Activated T-helper 2 cell treated with anti-CD3 and anti-CD28 coated beads, Interferon-gamma antibody, Interleukin-2, Interleukin-4, amounts not matched to agents 10 μg/mL and 5 μg/mL and 100 μg/mL, durations not matched to agents 14 hours and 24 hours and 36 hours (primary cell): Measurements from ENCODE around the gene SYVN1. TPM values are rescaled to one million over a fixed set of nuclear protein-coding genes. Genes with fewer than 3 reads are reported as not detected.
"Not testable (repeated sequence)": the region's sequence is repeated elsewhere in the genome, so short reads cannot be mapped to it uniquely, and the experiment has no call there.

Experiments used
- DNase-seq: peaks from one replicate; pipeline ENCODE4 v3.0.0; 2021; ENCODE audit warnings: low spot score
- H3K27ac Mint-ChIP-seq: one replicate; pipeline ENCODE4 v1.8.0; 2021; ENCODE audit warnings: mixed read lengths
- H3K27me3 Mint-ChIP-seq: one replicate; pipeline ENCODE4 v1.8.0; 2021; ENCODE audit warnings: low read depth, mixed read lengths
- H3K36me3 Mint-ChIP-seq: one replicate; pipeline ENCODE4 v1.8.0; 2021; ENCODE audit warnings: low read depth, mixed read lengths
- H3K4me1 Mint-ChIP-seq: one replicate; pipeline ENCODE4 v1.8.0; 2021; ENCODE audit warnings: low read depth, mixed read lengths
- H3K4me3 Mint-ChIP-seq: one replicate; pipeline ENCODE4 v1.8.0; 2021; ENCODE audit warnings: low read depth, mild to moderate bottlenecking, moderate library complexity, mixed read lengths
- H3K9me3 Mint-ChIP-seq: one replicate; pipeline ENCODE4 v1.8.0; 2021; ENCODE audit warnings: mixed read lengths
- intact Hi-C: fragments of 100-400 bp; cut with micrococcal nuclease; formaldehyde crosslinking; loops from one replicate; pipeline ENCODE4 v1.15.1; 2023
- total RNA-seq: library from RNA; stranded (reverse); gene quantifications from 2 replicates; pipeline ENCODE4 v1.2.3, GENCODE V29; 2022

Gene SYVN1
- 40.1 and 42.2 TPM in 2 replicates for total RNA-seq

DNA sequence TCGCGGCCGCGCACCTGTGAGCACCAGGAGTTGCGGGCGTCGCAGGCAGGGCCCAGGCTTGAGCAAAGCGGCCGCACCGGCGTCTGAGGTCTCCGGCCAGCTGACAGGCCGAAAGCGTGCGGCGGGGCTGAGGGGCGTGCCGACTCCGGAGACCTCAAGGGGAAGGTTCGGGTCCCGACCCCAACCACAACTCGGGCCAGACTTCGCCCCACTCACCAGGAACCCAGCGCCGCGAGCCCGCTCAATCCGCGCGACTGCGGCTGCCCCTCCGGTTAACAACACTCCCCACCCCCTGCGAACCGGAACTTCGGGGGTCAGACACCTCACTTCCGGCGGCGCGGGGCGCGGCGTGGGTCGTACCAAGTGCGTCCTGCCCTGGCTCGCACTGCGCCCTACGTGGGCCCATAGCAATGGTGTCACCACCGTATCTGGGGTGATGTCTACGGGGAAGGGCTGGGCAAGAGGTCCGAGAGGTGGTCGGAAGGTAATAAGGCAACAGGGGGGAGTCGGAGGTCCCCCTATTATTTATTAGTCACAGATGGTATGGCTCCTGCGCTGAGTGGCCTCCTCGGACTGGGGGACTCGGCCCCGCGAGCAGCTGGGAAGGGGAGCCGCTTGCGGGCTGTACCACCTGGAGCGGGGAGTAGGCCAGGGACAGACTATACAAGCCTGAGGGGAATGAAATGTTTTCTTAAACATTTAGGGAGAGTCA lies at the start of gene SYVN1:
TSS of gene SYVN1 (minus strand) at position 280 of the 712 bp plus-strand sequence. CDS start 918 bp downstream, outside the sequence.
- Mint-ChIP-seq H3K4me1 (peaks cover 26% of the 10 kb centered on the region), H3K4me3 (peak within 1 kb of the TSS; percentile 96), H3K36me3 (peaks cover 32% of the 10 kb centered on the region), H3K9me3 (no peaks in the 10 kb centered on the region), H3K27me3 (no peaks in the 10 kb centered on the region), H3K27ac (peak within 1 kb of the TSS; percentile 99)
- DNase-seq = peak; percentile 90
- intact Hi-C loops = loop anchor here (2.0 to 5.0 kb wide), 3 partner anchors 18 to 128 kb away; partner anchors contain the start of genes CAPN1, POLA2 and ZNHIT2

DNA sequence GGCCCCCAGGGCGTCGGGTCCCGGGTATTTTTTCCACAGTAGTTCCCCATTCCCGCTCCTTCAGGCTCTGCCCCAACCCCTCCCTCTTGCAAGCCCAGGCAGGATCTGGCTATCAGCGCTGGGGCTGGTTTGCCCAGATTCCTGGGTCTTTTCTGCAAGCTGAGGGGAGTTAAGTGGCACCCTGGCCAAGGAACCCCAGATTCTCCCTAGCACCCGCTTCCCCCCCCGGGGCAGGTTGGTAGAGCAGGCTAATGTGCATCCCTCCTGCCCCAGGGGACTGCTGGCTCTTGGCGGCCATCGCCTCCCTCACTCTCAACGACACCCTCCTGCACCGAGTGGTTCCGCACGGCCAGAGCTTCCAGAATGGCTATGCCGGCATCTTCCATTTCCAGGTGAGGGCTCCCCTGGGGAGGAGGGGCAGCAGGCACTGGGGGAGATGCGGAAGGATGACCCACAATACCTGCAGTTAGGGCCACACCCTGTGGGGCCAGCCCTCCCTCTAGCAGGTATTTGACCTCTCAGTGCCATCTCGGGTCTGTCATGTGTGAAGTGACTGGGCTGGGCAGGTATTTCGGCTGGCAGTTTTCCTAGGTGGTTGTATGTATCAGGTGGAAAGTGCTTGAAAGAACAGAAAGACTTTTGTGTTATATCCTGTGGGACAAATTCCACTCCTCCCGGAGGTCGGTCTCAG lies 49.0 kb upstream of the SYVN1 start:
- peak overlapping the region; percentile 63 for H3K4me3 Mint-ChIP-seq
- H3K27ac Mint-ChIP-seq = peak overlapping the region; percentile 33
- peaks cover 2% of the 10 kb centered on the region for H3K27me3 Mint-ChIP-seq
- intact Hi-C loops = no loop called here
- no peaks in the 10 kb centered on the region for H3K9me3 Mint-ChIP-seq
- H3K36me3 Mint-ChIP-seq = peaks cover 24% of the 10 kb centered on the region
- no peak for DNase-seq
- H3K4me1 Mint-ChIP-seq = peaks cover 12% of the 10 kb centered on the region

DNA sequence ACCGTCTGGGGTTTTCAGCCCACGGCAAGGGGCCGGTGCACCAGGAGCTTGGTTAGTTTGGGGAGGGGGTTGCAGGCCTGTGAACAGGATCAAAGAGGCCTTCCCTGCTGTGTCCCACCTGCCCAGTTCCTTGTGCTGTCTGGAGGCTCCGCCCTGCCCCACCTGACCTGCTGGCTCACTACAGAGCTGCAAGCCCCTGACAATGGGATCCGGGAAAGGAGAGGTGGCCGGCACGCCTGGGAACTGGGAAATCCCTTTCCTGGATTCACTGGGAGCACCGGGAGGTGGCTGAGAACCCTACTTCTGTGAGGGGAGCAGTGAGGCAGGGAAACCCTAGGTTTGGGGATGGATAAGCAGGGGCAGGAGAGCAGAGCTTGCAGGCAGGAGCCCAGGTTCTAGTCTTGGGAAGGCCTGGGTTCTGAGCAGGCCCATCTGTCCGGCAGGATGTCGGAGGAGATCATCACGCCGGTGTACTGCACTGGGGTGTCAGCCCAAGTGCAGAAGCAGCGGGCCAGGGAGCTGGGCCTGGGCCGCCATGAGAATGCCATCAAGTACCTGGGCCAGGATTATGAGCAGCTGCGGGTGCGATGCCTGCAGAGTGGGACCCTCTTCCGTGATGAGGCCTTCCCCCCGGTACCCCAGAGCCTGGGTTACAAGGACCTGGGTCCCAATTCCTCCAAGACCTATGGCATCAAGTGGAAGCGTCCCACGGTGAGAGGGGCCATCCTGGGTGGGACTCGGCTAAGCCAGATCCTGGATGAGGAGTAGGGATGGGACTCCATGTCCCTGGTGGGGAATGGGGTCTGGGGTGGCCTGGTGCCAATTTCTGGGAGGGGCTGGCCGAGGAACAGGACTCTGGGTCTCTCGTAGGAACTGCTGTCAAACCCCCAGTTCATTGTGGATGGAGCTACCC lies 48.2 kb upstream of the SYVN1 start:
- Mint-ChIP-seq H3K4me1 (peaks cover 12% of the 10 kb centered on the region), H3K27me3 (peaks cover 2% of the 10 kb centered on the region), H3K4me3 (peak overlapping the region; percentile 94), H3K36me3 (peaks cover 24% of the 10 kb centered on the region), H3K27ac (no peak overlapping the region), H3K9me3 (no peaks in the 10 kb centered on the region)
- intact Hi-C loops = no loop called here
- DNase-seq = no peak

DNA sequence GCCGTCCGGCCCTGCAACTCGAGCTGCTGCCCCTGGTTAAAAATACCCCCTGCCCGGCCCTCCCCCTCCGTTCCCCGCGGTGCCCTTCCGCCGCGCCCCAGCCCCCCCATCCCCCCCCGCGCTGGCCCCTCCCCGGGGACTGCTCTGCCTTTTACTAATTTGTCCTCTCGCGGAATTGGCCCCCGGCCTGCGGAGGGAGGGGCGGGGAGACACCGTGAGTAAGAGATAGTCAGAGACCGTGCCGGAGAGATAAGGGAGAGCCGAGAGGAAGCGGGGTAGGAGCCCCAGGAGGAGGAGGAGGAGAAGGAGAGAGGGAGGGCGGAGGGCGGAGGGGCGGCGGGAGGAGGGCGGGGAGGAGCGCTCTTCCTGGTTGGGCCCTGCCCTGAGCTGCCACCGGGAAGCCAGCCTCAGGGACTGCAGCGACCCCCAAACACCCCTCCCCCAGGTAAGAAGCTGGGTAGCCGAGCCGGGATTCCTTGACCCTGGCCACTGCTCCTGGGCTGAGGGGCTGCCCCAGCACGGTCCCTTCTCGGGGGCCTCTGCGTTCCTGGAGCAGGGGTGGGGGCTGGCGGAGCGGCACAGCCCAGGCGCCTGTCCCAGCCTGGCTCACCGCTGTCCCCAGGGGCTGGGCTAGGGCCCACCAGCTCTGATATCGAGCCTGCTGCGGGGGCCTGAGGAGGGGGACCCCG lies 47.4 kb upstream of the SYVN1 start, which contains the start of gene CAPN1:
TSS of gene CAPN1 (plus strand) at position 360 of the 689 bp plus-strand sequence. CDS start 774 bp downstream, outside the sequence.
- H3K27me3 Mint-ChIP-seq = peaks cover 2% of the 10 kb centered on the region
- peak within 1 kb of the TSS; percentile 94 for H3K4me3 Mint-ChIP-seq
- peak within 1 kb of the TSS; percentile 88 for H3K27ac Mint-ChIP-seq
- DNase-seq = peak; percentile 79
- H3K9me3 Mint-ChIP-seq = no peaks in the 10 kb centered on the region
- intact Hi-C loops = loop anchor here (1.0 to 2.0 kb wide), 3 partner anchors 47 to 64 kb away; partner anchors contain the start of genes FAU, MRPL49, SYVN1 and ZNHIT2
- peaks cover 12% of the 10 kb centered on the region for H3K4me1 Mint-ChIP-seq
- peaks cover 18% of the 10 kb centered on the region for H3K36me3 Mint-ChIP-seq

DNA sequence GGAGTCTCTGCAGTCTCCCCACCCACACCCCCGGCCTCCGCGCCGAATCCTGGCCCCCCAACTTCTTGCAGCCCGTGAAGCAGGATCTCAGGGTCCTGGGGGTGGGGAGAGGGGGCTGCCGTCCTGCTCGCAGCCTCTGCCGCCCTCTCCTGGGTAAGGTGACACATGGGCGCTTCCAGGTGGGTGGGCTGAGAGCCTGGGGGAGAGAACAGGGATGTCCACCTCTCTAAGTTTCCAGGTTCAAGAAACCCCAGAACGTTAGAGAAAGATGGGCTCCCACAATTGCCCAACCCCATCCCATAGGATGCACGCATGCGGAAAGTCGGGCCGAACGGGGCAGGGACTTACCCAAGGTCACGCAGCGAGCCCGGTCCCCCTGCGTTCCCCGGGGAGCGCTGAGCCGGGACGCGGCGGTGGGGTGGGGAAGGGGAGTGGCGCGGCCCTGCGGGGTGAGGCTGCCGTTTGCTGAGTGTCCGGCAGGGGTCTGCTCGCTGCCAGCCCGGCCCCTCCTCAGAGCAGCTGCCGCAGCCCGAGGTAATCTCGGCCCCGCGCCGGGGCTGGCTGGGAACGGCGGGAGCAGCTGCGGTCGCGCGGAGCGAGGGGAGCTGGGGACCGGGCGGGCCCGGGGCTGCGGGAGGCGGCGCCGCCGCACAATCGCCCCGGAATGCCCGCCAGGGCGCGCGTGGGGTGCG lies 46.7 kb upstream of the SYVN1 start:
- Mint-ChIP-seq H3K27me3 (peaks cover 2% of the 10 kb centered on the region), H3K4me1 (peaks cover 12% of the 10 kb centered on the region), H3K27ac (peak overlapping the region; percentile 76), H3K36me3 (peaks cover 13% of the 10 kb centered on the region), H3K4me3 (peak overlapping the region; percentile 86), H3K9me3 (no peaks in the 10 kb centered on the region)
- DNase-seq = peak; percentile 61
- intact Hi-C loops = loop anchor here (1.0 to 2.0 kb wide), 3 partner anchors 46 to 64 kb away; partner anchors contain the start of genes FAU, MRPL49, SYVN1 and ZNHIT2

DNA sequence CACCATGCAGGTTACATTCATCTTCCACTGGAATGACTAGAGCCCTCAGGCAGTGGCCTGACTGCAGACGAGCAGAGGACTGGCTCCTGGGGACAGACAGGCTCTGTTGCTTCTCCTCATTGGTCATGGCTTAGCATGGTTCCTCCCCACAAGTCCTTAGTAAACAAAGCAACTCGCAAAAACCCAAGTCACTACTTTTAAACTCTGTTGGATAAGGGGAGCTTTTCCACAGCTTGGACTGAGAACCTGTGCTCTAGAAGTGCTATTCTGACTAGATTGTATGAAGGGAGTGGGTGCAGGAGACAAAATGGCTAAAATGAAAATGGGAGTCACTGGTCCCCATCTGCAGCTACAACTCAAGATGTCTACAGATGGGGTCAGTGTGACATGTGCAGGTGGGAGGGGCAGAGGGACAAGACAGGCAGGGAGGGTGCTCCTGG lies 40.3 kb upstream of the SYVN1 start:
- not testable (repeated sequence) for H3K4me1 Mint-ChIP-seq, H3K36me3 Mint-ChIP-seq, H3K27ac Mint-ChIP-seq

DNA sequence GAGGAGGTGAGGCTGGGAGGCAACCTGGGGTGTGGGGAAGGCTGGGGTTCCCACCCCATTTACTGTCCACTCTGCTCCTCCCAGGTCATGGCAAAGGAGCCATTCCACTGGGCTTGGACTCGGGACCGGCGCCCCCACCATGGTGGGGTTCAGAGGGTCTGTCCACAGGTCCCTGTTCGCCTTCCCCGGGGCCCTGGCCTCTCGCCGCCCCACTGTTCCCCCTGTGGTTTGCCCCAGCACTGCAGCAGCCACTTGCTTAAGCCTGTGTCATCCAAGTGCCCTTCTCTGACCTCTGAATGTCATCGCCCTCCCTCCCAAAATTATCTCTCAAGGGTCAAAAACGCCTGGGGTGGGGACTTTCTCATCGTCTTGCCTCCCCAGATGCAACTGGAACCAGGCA lies 38.3 kb upstream of the SYVN1 start:
- intact Hi-C loops = no loop called here
- H3K27me3 Mint-ChIP-seq = no peaks in the 10 kb centered on the region

More for the DNA sequence above, 40.3 kb upstream of the SYVN1 start:
- intact Hi-C loops, H3K27me3 Mint-ChIP-seq, DNase-seq, H3K4me3 Mint-ChIP-seq, H3K9me3 Mint-ChIP-seq: not testable (repeated sequence)

DNA sequence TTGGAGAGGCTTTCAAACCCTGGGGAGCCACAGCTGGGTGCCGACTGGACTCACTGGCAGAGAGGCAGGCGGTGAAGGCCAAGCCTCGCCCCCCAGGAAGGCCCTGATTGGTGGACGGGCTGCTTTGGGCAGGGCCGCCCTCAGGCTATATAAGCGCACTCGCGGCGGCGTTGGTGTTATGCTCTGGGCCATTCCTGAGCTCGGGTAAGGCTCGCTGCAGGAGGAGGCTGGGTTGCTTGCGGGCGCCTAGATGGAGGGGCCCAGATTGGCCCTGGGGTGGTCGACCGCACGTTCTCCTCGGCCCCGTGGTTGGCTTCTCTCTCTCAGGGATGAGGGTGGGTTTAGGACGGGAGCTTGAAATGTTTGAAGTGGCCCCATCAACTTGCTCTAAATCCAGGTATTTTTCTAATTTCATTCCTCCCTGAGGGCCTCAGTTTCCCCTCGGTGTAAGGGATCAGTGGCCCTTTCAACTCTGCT lies 35.8 kb upstream of the SYVN1 start, which contains the start of gene SPDYC:
TSS of gene SPDYC (plus strand) at position 176 of the 477 bp plus-strand sequence. CDS start 1,125 bp downstream, outside the sequence.
- intact Hi-C loops = no loop called here
- no peak for DNase-seq
- Mint-ChIP-seq H3K9me3 (no peaks in the 10 kb centered on the region), H3K27ac (peak within 1 kb of the TSS; percentile 86), H3K36me3 (no peaks in the 10 kb centered on the region), H3K27me3 (no peaks in the 10 kb centered on the region), H3K4me1 (peaks cover 11% of the 10 kb centered on the region), H3K4me3 (no peak within 1 kb of the TSS)

More for the DNA sequence above, 38.3 kb upstream of the SYVN1 start:
- no peak overlapping the region for H3K4me3 Mint-ChIP-seq
- no peak for DNase-seq
- no peak overlapping the region for H3K27ac Mint-ChIP-seq
- no peaks in the 10 kb centered on the region for H3K9me3 Mint-ChIP-seq
- H3K36me3 Mint-ChIP-seq = no peaks in the 10 kb centered on the region
- H3K4me1 Mint-ChIP-seq = peaks cover 11% of the 10 kb centered on the region

DNA sequence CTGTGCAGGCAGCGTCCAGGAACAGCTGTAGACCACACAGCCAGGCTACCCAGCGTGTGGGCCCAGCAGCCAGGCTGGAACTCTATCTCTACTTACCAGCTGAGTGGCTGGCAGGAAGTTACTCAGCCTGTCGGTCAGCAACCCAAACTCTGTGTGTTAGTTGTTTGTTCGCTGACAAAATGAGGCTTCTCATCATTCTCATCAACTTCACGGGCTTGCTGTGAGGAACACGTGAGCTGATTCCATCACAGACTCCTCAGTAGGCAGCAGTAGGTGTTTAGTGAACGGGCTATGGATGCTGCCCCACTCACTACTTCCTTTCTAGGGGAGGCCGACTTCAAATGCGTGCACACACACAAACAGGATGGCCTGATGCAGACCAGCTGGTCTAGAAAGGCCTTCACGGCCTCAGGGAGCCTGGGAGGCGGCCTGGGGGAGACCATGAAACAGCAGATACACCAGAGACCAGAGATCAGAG lies 34.9 kb upstream of the SYVN1 start:
- intact Hi-C loops = no loop called here
- Mint-ChIP-seq H3K27me3 (no peaks in the 10 kb centered on the region), H3K4me1 (peaks cover 11% of the 10 kb centered on the region), H3K4me3 (no peak overlapping the region), H3K9me3 (no peaks in the 10 kb centered on the region), H3K36me3 (no peaks in the 10 kb centered on the region), H3K27ac (peak overlapping the region; percentile 86)
- no peak for DNase-seq

DNA sequence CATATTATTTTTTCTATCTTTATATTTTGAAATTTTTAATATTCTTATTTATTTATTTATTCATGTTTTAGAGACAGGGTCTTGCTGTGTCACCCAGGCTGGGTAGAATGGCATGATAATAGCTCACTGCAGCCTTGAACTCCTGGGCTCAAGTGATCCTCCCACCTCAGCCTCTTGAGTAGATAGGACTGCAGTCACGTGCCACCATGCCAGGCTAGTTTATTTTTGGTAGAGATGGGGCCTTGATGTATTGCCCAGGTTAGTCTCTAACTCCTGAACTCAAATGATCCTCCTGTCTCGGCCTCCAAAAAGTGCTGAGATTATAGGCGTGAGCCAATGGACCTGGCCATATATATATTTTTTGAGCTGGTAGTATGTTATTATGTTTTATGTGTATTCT lies 33.3 kb upstream of the SYVN1 start:
- DNase-seq = no peak
- Mint-ChIP-seq H3K27me3 (no peaks in the 10 kb centered on the region), H3K36me3 (no peaks in the 10 kb centered on the region), H3K4me1 (peaks cover 11% of the 10 kb centered on the region), H3K9me3 (no peaks in the 10 kb centered on the region), H3K27ac (no peak overlapping the region), H3K4me3 (no peak overlapping the region)
- intact Hi-C loops = no loop called here

DNA sequence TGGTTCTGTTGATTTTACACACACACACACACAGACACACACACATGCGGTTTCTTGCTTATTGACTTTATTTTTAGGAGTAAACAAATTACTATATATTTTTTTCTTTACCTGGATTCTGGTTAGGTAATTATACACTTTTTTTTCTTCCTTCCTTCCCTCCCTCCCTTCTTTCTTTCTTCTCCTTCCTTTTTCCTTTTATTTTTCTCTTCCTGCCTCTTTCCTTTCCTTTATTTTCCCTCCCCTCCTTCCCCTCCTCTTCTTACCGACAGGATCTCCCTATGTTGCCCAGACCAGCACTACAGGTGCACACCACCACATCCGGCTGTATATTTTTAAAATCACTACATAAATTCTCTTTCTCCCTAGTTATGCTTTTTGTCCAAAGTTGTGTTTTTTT lies 32.6 kb upstream of the SYVN1 start:
- no peaks in the 10 kb centered on the region for H3K27me3 Mint-ChIP-seq
- no peak overlapping the region for H3K4me3 Mint-ChIP-seq
- intact Hi-C loops = no loop called here
- H3K4me1 Mint-ChIP-seq = peaks cover 11% of the 10 kb centered on the region
- H3K36me3 Mint-ChIP-seq = no peaks in the 10 kb centered on the region
- H3K9me3 Mint-ChIP-seq = no peaks in the 10 kb centered on the region
- no peak for DNase-seq
- H3K27ac Mint-ChIP-seq = no peak overlapping the region
